SK-N-SH (cell line): ENCODE data around the gene PTGR2. TPM values are rescaled to one million over a fixed set of nuclear protein-coding genes. Genes with fewer than 3 reads are reported as not detected.

Experiments
- CTCF ChIA-PET: fragments of 300-600, 350-600 bp; formaldehyde crosslinking; extraction: SDS; loops from one replicate; lab custom pipeline; 2021; lab: Yijun Ruan, JAX
- POLR2A ChIA-PET: fragments of 350-600 bp; sonication (Branson Sonifier 250); formaldehyde crosslinking; extraction: SDS; loops from one replicate; lab custom pipeline; 2020; ENCODE audit warnings: antibody characterized with exemption, inconsistent platforms; lab: Yijun Ruan, JAX
- DNase-seq: peaks from one replicate; pipeline ENCODE4 v3.0.0; 2012
- H2AFZ ChIP-seq: fragments of 200-600 bp; sonication (generic); 2 replicates; pipeline ENCODE4 v1.8.1; 2016; ENCODE audit warnings: antibody characterized with exemption, mild to moderate bottlenecking, low read depth
- H3F3A ChIP-seq: fragments of 200-600 bp; sonication (generic); replicated peaks from 2 replicates; pipeline ENCODE3; 2016; ENCODE audit warnings: antibody characterized with exemption, mild to moderate bottlenecking; ENCODE audit not compliant: insufficient read depth
- H3K27ac ChIP-seq, 2 experiments: fragments of 200-500 bp in 1 of 2; fragments of 200-600 bp in 1 of 2; sonication (Bioruptor generic) in 1 of 2; sonication (generic), shearing (Covaris generic) in 1 of 2; 2 replicates each; pipeline versions ENCODE4 v1.5.1 to v1.6.1; 2014 to 2016; ENCODE audit warnings: low read depth in 2 of 2, inconsistent platforms in 1 of 2, low read length in 1 of 2, mild to moderate bottlenecking in 1 of 2, mixed read lengths in 1 of 2
- H3K27me3 ChIP-seq: fragments of 200-600 bp; sonication (generic), shearing (Covaris generic); 2 replicates; pipeline ENCODE4 v1.6.1; 2016; ENCODE audit warnings: mixed run types; ENCODE audit not compliant: insufficient read depth
- H3K36me3 ChIP-seq, 2 experiments: fragments of 200-500 bp in 1 of 2; fragments of 200-600 bp in 1 of 2; sonication (Bioruptor generic) in 1 of 2; sonication (generic) in 1 of 2; replicated peaks in 1 of 2; 2 replicates each; pipeline versions ENCODE3 to v1.5.1; 2014 to 2016; ENCODE audit warnings: low read length in 1 of 2, mild to moderate bottlenecking in 1 of 2; ENCODE audit not compliant: insufficient read depth in 2 of 2, control insufficient read depth in 1 of 2
- H3K4me1 ChIP-seq, 2 experiments: fragments of 200-500 bp in 1 of 2; fragments of 200-600 bp in 1 of 2; sonication (Bioruptor generic) in 1 of 2; sonication (generic), shearing (Covaris generic) in 1 of 2; 2 replicates each; pipeline versions ENCODE4 v1.5.1 to v1.6.1; 2014 to 2016; ENCODE audit warnings: low read depth in 1 of 2, low read length in 1 of 2, mixed run types in 1 of 2; ENCODE audit not compliant: insufficient read depth in 2 of 2, control insufficient read depth in 1 of 2
- H3K4me2 ChIP-seq: fragments of 200-600 bp; sonication (generic), shearing (Covaris generic); 2 replicates; pipeline ENCODE4 v1.6.1; 2017; ENCODE audit warnings: mixed run types
- H3K4me3 ChIP-seq, 2 experiments: fragments of 200-500 bp in 1 of 2; fragments of 200-600 bp in 1 of 2; sonication (Bioruptor generic) in 1 of 2; sonication (generic), shearing (Covaris generic) in 1 of 2; 2 replicates each; pipeline versions ENCODE4 v1.5.1 to v1.8.1; 2014 to 2016; ENCODE audit warnings: low read depth in 2 of 2, inconsistent platforms in 1 of 2, low read length in 1 of 2, mild to moderate bottlenecking in 1 of 2, mixed read lengths in 1 of 2, moderate library complexity in 1 of 2
- H3K79me2 ChIP-seq: fragments of 200-600 bp; sonication (generic); 2 replicates; pipeline ENCODE4 v1.8.1; 2017; ENCODE audit warnings: mild to moderate bottlenecking; ENCODE audit not compliant: insufficient read depth
- H3K9ac ChIP-seq: fragments of 200-600 bp; sonication (generic); 2 replicates; pipeline ENCODE4 v1.6.1; 2017; ENCODE audit warnings: mixed run types
- H3K9me2 ChIP-seq: fragments of 200-600 bp; sonication (generic); 2 replicates; pipeline ENCODE4 v1.6.1; 2017; ENCODE audit warnings: mixed run types
- H3K9me3 ChIP-seq: fragments of 200-600 bp; sonication (generic); 2 replicates; pipeline ENCODE4 v1.6.1; 2017; ENCODE audit warnings: mixed run types, mild to moderate bottlenecking, moderate library complexity
- H4K20me1 ChIP-seq: fragments of 200-600 bp; sonication (generic); 2 replicates; pipeline ENCODE4 v1.6.1; 2017; ENCODE audit warnings: mild to moderate bottlenecking, mixed run types; ENCODE audit not compliant: insufficient read depth
- CTCF ChIP-seq: fragments of 200-600 bp; sonication (generic); IDR thresholded peaks from 2 replicates; pipeline ENCODE4 v1.6.1; 2017; ENCODE audit warnings: antibody characterized with exemption, mild to moderate bottlenecking, moderate library complexity
- EP300 ChIP-seq, 2 experiments: IDR thresholded peaks; 2 replicates each; pipeline versions ENCODE4 v1.4.0 to v1.6.1; 2012; ENCODE audit warnings: borderline replicate concordance in 1 of 2, low read depth in 1 of 2, low read length in 1 of 2
- EZH2phosphoT487 ChIP-seq: fragments of 200-600 bp; sonication (generic); IDR thresholded peaks from 2 replicates; pipeline ENCODE4 v1.6.1; 2017; ENCODE audit warnings: low read depth, mixed run types, mild to moderate bottlenecking, antibody characterized with exemption, moderate library complexity, borderline replicate concordance
- FOXJ3 ChIP-seq: sonication (generic); formaldehyde crosslinking; IDR thresholded peaks from 2 replicates; pipeline ENCODE4 v1.5.1; 2020; ENCODE audit warnings: mild to moderate bottlenecking, missing genetic modification reagents
- FOXM1 ChIP-seq: IDR thresholded peaks from 2 replicates; pipeline ENCODE4 v1.4.0; 2012; ENCODE audit warnings: low read depth, mild to moderate bottlenecking
- MEF2A ChIP-seq: IDR thresholded peaks from 2 replicates; pipeline ENCODE4 v1.4.0; 2012; ENCODE audit warnings: low read depth, borderline replicate concordance
- MXI1 ChIP-seq: IDR thresholded peaks from 2 replicates; pipeline ENCODE4 v1.6.1; 2012; ENCODE audit warnings: mild to moderate bottlenecking, low read depth, low read length, improper control_type of control experiment
- POLR2AphosphoS5 ChIP-seq: IDR thresholded peaks from 2 replicates; pipeline ENCODE4 v1.6.1; 2012; ENCODE audit warnings: low read depth, low read length
- RAD21 ChIP-seq: IDR thresholded peaks from 2 replicates; pipeline ENCODE4 v1.6.1; 2012; ENCODE audit warnings: mild to moderate bottlenecking, low read length
- REST ChIP-seq: IDR thresholded peaks from 2 replicates; pipeline ENCODE4 v1.6.1; 2012; ENCODE audit warnings: mild to moderate bottlenecking, low read depth, low read length, moderate library complexity
- TCF12 ChIP-seq: IDR thresholded peaks from 2 replicates; pipeline ENCODE4 v1.4.0; 2012
- TEAD4 ChIP-seq: IDR thresholded peaks from 2 replicates; pipeline ENCODE4 v1.4.0; 2012; ENCODE audit warnings: mild to moderate bottlenecking, borderline replicate concordance; ENCODE audit not compliant: insufficient read depth
- USF2 ChIP-seq: fragments of 150-350 bp; IDR thresholded peaks from 2 replicates; pipeline ENCODE4 v1.6.1; 2017; ENCODE audit warnings: antibody characterized with exemption, low read length, low read depth, borderline replicate concordance
- YY1 ChIP-seq: IDR thresholded peaks from 2 replicates; pipeline ENCODE4 v1.4.0; 2012; ENCODE audit warnings: low read depth, mild to moderate bottlenecking
- ZBTB33 ChIP-seq: IDR thresholded peaks from 2 replicates; pipeline ENCODE4 v1.4.0; 2012; ENCODE audit warnings: low read depth, borderline replicate concordance
- WGBS: methylation state at CpG from one replicate; pipeline ENCODE4 v1.1.6; 2017; ENCODE audit warnings: low lambda C conversion rate; 5-methylcytosine and 5-hydroxymethylcytosine counted together
- polyA plus RNA-seq, 3 experiments: library from polyadenylated mRNA; depleted of rRNA; stranded (reverse); fragments of >200 nt; gene quantifications; 2 replicates each; pipeline ENCODE4 v1.2.3, GENCODE V29; 2012
- TF ChIP-seq, protein P1 (sequence below): IDR thresholded peaks from 2 replicates; pipeline ENCODE4 v1.4.0; 2012; ENCODE audit warnings: low read depth

The PTGR2 gene
- polyA plus RNA-seq, 1 of the 3 experiments (the other 2 are of a cell fraction): 7.1 TPM

GRCh38 chr14:73804636-73805035 lies 47.0 kb upstream of the PTGR2 start:
- Histone ChIP-seq H3F3A (no peaks in the 10 kb centered on the region), H3K9me3 (no peaks in the 10 kb centered on the region), H3K4me2 (no peak overlapping the region), H3K36me3 (no peaks in the 10 kb centered on the region), H3K4me1 (no peaks in the 10 kb centered on the region), H2AFZ (no peak overlapping the region), H3K79me2 (no peaks in the 10 kb centered on the region), H4K20me1 (no peaks in the 10 kb centered on the region), H3K9me2 (no peaks in the 10 kb centered on the region), H3K4me3 (no peak overlapping the region), H3K9ac (no peak overlapping the region), H3K27ac (no peak overlapping the region), H3K27me3 (no peaks in the 10 kb centered on the region)
- 79% methylated on average over 1 of the region's 2 CpGs for WGBS
- ChIA-PET POLR2A (no interaction called here), CTCF (interaction anchor here (1.6 to 3.1 kb wide), 2 partner anchors 46 to 76 kb away, joined by 4 to 11 read pairs; no protein-coding TSS in a partner anchor)
- no peak for DNase-seq
- TF ChIP-seq FOXJ3 (CRISPR knock-in tag): no peak
- no peak for TF ChIP-seq USF2
- no peak for TF ChIP-seq YY1
- TF ChIP-seq POLR2AphosphoS5: no peak
- TF ChIP-seq FOXM1: no peak
- TF ChIP-seq CTCF: no peak
- TF ChIP-seq MXI1: no peak
- no peak for TF ChIP-seq EP300 (IDR thresholded peaks at IDR 0.05; ENCODE audit: borderline replicate concordance in 1 of 2, low read depth in 1 of 2, low read length in 1 of 2)
- TF ChIP-seq ZBTB33: no peak
- no peak for TF ChIP-seq TEAD4
- no peak for TF ChIP-seq REST
- no peak for TF ChIP-seq EZH2phosphoT487
- no peak for TF ChIP-seq MEF2A
- TF ChIP-seq, protein P1, sequence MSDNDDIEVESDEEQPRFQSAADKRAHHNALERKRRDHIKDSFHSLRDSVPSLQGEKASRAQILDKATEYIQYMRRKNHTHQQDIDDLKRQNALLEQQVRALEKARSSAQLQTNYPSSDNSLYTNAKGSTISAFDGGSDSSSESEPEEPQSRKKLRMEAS: no peak
- no peak for TF ChIP-seq RAD21
- no peak for TF ChIP-seq TCF12
